Activated naive CD4-positive, alpha-beta T cell (primary cell): ENCODE results near the gene ASB8.
A peak's percentile ranks its signal among the peaks of the same experiment; 100 is the strongest.

ENCODE experiments used
- DNase-seq, 4 experiments: peaks; one replicate each; lab custom pipeline; 2025; lab: John Stamatoyannopoulos, UW

Gene ASB8, protein sequence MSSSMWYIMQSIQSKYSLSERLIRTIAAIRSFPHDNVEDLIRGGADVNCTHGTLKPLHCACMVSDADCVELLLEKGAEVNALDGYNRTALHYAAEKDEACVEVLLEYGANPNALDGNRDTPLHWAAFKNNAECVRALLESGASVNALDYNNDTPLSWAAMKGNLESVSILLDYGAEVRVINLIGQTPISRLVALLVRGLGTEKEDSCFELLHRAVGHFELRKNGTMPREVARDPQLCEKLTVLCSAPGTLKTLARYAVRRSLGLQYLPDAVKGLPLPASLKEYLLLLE

DNA sequence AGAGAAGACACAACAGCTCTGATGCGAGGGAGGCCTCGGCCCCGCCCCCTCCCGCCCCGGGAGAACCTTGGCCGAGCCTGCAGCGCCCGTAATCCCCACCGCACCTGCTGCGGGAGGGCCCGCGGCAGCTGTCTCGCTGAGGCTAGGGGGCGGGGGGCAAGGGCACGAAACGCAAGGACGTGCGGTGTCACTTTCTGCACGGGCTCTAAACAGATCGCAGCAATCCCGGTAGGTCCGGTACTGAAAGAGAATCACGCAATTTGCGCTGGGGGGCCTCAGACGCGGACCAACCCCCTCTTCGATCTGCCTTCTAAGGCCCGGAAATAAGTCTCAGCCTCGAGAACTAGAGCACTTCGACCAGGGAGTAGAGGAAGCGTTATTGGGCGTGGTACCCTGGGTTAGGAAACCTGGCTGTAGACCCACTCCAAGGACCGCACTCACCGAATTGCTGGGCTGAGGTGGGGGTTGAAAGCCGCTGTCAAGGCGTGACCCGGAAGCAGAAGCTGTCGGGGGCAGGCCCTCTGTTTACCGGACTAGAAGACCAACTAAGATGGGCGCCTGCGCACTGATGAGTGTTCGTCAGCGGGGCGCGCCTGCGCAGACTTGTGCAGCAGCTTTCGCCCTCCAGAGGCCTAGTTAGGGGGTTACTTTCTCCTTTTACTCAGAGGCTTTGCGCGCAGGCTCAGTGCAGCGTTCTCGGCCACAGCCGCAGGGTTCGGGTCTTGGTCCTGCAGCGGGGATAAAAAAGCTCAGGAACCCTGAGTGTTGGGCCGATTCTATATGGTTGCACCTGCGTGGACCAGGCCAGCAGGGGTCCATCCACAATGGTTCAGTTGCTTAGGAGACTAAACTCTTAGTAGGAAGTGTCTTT, at the start of gene ASB8:
Gene ASB8 (minus strand): TSS at position 498 of the 871 bp plus-strand sequence. CDS start 4,019 bp downstream, outside the sequence.
- DNase-seq: peak; percentile 97 to 98 (median 98)

DNA sequence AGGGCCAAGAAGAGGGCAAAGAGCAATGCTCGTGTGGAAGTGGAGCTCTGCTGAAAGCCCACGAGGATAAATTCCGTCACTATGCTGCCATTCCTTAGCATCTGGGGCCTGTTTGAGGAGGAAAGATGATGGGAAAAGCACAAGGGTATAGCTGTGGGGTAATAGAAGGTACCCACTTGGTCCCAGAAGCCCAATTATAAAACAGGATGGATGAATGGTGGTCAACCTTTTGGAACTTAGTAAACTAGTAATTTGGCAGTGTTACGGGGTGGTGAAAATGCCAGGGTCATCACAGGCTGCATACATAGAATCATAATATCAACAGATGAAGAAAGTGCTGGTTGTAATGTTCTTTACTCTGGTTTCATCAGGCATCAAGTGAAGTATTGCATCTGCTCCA, 45.9 kb upstream of the ASB8 start, which contains the start of gene OR10AD1:
Gene OR10AD1 (minus strand): TSS at position 101 of the 400 bp plus-strand sequence. CDS start 0 bp downstream, at position 101.
- DNase-seq: no peak

DNA sequence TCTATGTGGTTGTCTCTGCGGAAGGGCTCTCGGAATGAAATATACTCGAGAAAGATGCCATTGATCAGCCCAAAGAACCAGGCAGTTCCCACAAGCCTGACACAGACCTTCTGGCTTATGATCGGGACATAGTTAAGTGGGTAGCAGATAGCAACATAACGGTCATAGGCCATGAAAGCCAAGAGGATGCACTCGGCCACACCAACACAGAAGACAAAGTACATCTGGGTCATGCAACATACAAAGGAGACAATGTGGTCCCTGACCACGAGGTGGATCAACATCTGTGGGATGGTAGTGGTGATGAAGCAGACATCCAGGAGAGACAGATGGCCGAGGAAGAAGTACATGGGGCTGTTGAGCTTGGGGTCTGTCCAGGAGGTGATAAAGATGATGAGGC, 45.5 kb upstream of the ASB8 start:
- no peak for DNase-seq

DNA sequence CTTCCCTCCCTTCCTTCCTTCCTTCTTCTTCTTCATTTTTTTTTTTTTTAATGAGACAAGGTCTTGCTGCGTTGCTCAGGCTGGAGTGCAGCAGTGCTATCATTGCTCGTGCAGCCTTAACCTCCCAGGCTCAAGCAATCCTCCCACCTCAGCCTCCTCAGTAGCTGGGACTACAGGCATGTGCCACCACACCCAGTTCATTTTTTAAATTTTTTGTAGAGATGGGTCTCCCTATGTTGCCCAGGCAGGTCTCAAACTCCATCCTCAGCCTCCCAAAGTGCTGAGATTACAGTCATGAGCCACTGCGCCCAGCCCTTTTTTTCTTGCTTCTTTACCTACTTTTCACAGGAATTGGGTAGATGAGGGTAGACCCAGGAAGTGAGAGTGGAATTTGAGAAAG, 44.2 kb upstream of the ASB8 start:
- DNase-seq: no peak

DNA sequence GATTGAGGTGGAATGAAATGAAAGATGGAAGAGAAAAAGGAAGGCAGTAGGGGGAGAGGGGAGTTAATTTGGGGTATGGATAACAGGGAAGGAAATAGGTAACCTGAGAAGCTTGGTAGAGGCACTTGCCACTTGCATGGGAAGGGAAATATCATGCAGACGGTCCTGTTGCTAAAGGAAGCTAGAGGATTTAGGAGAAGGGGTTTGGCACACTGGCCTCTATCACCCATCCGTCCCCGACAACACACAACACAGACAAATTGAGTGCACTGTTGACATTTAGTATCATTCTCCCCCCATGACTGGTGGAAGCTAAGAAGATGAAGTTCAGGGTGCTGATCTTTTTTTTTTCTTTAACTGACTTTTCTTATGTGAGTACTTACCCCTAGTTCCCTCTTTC, 43.8 kb upstream of the ASB8 start:
- no peak for DNase-seq

DNA sequence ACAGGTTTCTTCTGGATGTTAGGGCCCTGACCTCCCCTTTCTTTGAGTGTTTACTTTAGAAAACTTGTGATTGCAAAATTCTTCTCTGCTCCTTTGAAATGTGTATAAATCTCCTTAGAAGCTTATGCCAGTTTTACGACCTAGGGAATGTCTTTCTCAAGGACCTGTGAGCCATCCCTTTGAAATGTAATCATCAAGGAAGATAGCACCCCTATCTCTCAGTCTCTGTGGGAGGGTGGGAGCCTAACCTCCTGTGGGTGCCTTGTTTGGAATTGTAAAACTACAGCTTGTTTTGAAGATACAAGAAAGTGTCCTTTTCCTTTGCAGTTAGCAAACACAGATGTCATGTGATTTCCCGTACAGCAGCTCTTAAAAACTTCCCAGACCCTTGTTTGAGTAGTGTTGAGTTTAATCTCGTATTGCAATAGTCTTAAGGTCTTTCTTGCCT, 42.5 kb upstream of the ASB8 start:
- DNase-seq: no peak

DNA sequence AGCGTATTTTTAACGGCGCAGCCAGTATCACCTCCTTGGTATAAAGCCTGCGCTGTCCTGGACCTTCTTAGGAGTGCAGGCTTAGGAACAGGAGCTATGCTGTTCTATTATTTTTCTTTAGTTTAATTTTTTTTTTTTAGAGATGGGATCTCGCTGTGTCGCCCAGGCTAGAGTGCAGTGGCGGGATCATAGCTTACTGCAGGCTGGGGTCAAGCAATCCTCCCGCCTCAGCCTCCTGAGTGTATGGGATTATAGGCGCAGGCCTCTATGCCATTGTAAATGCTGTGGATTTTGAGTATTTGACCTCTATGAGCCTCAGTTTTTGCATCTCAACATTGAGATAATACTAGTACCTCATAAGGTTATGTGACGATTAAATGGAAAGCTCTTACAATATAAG, 41.7 kb upstream of the ASB8 start:
- no peak for DNase-seq

DNA sequence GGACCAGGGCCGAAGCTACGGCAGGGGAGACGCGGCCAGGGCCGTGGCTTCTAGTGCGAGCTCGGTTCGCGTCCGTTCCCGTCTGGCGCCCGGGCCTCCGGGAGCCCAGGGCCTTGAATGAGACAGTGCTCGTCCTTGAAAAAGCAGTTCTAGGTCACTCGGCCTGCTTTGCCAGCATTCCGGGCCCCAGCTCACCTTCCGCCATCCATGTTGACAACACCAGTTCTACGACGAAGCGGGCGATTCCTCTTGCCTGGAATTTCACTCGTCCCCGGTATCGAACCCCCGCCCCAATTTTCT, 41.3 kb upstream of the ASB8 start:
- DNase-seq: peak in 1 of 4 experiments; percentile 47

DNA sequence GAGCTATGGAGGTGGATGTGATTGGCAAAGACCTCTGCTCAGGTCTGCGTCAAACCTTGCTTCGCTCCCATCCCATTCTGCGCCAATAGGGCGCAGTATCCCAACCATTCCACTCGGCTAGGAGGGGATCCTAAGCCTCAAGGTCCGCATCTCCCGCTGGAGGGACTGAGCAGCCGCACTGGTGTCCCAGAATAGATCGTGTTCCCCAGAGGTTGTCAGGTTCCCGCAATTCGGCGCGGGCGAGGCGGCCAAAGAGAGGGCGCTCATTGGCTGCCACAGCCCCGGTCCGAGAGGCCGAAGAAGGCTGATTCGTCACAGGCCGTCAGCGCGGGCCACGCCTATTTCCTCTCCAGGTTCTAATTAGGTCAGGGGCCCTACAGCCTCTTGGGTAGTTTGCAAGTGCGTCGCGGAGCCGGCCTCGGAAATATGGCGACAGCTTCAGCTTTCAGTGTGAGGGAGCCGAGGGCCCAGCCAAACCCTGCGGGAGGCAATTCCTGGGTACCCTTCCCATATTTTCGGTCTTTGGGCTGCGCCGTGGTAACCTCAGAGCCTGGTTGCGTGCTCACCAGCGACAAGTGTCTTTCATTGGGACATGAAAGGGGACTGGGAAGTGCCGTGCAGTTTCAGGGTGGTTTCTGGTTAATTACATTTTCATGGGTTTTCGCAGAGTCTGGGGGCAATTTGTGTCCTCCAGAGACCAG, 40.8 kb upstream of the ASB8 start:
- DNase-seq: peak; percentile 66 to 81 (median 74)

DNA sequence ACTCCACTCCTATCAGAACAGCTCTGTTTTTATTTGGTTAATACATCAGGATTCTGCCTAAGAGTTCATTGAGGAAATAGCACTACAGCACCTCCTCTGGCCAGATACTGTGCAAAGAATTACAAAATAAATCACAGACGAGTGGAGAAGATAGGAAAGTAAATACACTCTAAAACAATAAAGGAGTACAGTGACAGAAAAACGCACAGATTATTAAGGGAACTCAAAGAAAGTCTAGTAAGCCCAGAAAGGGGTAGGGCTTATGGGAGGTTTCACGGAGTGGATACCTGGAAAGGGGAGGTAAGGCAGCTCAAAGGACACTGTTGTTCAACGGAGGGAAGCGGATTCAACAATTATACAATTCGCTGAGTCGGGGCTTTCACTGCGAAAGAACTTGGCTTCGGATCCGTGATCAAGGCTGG, 40.2 kb upstream of the ASB8 start:
- no peak for DNase-seq

DNA sequence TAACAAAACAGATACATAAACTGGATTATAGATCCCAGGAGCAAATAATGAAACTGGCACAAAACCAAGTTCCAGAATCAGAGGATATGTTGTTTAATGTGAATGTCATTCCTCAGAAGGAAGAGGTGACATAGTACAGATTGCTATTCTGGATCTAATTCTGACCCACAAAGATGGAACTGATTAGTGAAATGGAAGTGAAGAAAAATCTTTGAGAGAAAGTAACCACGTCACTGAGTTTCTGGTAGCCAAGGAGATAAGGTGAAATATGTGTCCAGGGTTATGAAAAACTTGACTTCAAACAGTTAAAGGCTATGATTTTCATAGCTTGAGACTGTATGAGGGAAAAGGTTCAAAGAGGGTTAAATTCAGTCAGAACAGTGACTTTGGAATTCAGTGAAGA, 37.5 kb upstream of the ASB8 start:
- no peak for DNase-seq

DNA sequence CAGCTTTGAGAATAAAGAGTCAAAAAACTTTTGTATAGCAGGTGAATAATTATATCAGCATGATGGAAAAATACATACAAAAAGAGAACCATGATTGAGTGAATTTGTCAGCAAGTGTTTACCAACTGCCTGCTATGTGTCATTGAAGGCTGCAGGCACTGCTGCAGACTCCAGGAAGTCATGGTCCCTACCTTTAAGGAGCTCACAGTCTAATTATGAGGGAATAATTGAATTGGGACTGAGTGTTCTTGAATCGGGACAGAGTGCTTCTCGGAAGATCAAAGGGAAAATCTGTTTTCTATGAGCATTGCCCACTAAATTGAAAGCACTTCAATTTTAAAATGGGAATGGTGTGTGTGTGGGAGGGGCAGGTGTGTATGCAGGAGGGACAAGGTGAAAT, 36.3 kb upstream of the ASB8 start:
- no peak for DNase-seq

DNA sequence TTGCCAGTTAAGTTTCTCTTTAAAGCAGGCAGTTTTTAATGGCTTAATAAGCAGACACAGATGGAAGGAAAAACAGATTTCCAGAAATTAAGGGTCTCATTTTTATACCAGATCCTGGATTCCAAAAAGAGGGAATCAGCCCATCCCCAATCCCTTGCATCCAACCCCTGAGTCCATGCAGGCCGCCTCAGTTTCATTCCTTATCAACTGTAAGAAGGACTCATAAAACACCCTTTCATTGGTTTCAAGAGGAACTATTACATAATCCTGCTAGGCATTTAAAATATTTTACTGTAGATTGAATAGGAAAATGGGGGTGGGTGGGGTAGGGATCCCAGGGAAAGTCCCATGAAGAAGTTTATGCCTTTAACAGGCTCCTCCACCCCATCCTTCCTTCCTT, 35.5 kb upstream of the ASB8 start:
- no peak for DNase-seq

DNA sequence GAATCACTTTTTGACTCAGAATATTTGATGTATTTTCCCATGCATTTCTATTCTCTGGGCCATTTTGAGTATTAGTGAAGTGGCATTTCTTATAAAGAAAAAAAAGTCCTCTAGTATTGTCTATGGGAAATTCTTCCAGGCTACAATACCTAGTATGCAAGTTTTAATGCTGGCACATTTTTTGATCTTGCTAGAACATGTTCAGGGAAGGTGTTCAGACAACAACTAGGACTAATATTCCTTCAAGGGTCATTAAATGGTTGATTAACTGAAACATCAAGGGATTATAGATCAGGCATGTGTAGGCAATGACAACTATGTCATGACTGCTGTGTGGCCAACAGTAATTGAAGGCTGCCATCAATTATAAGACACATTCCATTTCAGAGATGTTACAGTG, 33.8 kb upstream of the ASB8 start:
- DNase-seq: no peak

DNA sequence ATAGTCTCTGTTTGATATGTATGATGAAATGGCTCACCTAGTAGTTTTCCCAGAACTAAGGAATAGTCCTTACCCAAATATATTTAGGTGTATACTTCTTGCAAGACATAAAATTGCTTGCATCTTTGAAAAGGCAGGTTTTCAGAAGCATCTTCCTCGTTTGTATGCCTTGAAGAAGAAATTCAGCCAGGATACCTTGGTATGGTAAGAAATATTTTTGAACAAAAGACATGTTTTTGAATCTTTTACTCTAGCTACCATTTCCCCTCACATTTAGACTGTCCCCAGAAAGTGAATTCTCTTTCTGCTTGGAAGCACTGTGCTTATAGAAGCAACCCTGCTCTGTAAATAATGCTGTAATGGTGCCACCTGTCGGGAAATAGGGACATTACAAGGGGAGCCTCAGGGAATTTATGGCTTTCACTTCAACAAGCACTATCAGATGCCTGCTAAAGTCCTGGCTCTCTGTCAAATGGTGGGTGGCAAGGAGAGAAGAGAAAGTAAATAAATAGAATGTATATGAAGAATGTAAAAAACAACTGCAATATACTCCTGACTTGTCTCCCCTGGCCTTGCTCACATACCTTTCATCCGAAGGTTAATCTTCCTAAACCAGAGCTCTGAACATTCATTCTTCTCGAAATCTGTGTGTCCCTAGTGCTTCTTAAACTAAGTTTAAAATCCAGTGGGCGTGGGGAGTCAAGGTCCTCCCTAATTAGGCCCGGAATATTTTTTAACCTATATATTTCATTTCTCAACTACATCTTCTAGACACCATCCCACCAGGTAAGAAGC, 32.2 kb upstream of the ASB8 start:
- DNase-seq: peak; percentile 18 to 44 (median 32)

DNA sequence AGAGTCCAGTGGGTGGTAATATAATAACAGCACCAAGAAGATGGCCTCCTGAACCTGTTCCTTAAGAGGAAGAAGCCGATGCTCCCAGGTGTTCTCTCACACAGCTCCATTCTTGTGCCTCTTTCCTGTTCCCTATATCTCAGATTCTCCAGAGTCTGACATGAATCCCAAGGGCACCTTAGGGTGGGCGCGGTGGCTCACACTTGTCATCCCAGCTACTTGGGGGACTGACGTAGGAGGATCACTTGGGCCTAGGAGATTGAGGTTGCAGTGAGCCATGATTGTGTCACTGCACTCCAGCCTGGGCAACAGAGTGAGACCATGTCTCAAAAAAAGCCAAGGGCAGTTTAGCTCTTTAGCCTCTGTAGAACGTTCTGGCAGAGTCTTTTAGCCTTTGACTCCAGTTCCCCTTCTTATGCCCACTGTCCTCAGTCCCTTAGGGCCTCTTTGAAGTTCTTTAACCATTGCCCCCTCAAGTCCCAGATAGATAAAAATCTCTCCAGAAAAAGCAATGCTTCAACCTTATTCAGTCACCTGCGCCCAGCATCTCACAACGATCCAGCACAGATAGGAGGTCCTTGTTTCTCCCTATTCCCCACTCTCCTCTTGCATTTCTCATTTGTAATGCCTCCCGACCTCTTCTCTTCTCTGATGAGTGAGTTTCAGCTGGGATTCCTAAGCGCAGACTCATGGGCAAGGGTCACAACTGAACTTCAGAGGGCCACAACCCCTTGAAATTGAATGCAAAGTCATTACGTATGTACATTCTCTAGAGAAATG, 30.8 kb upstream of the ASB8 start:
- DNase-seq: no peak

DNA sequence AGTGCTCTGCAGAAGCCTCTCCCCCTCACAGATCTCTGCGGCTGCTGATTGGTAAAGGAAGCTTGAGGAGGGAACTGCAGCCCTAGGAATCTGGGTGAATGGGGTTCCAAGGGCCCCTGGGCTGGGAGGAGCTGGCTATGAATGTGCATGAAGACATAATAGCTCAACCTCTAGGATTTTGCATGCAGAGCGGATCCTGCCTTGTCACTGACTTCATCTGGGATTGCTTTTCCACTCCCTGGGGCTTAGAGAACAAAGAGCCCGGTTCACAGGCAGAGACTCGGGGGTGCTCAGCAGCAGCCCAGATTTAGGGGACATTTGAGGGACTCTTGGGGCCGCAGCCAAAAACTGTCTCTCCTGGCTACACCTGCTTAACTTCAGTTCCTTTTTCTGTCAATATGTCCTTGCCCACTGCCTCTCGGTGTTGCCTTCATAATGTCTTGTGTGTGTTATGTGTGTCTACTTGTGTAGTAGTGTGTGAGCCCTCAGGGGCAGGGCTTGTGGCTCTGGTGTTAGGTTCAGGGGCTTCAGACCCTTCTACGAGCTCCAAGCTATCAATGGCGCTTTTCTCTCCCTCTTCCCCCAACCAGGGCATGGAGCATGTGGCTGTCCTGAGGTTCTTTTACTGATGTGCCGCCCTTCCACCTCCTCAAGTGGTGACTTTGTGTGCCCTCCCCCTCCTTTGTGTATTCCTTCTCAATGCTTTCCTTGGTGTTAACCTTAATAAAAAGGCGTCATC, 28.0 kb upstream of the ASB8 start:
- no peak for DNase-seq

DNA sequence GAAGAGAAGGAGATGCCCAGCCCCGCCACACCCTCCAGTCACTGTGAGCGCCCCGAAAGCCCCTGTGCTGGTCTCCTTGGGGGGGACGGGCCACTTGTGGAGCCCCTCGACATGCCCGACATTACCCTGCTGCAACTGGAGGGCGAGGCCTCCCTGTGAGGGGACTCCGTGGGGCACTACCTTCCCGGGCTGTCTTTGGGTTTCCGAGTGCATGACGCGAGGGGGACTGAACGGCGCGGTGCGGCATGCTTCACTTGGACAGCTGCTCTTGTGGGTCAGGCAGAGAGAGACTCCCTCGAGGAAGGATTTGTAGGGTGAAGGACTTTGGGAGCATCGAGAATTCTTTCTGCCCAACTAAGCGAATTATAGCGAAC, 27.2 kb upstream of the ASB8 start:
- no peak for DNase-seq

DNA sequence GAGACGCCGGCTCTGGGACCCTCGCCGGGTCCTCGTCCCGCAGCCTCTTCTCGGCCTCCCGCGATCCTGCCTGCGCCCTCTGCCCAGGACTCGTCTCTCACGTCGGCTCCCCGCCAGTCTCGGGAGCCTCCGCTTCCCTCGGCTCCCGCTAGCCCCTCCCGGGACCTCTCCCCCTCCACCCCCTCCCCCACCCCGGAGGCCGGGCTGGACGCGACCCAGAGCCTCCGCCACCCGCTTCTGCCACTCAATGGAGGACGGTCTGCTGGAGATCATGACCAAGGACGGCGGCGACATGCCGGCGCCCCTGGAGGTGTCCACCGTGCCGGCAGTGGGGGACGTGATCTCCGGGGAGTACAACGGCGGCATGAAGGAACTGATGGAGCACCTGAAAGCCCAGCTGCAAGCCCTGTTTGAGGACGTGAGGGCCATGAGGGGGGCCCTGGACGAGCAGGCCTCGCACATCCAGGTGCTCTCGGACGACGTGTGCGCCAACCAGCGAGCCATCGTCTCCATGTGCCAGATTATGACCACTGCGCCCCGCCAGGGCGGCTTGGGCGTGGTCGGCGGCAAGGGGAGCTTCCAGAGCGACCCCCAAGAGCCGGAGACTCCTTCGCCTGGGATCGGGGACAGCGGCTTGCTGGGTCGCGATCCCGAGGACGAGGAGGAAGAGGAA, 26.7 kb upstream of the ASB8 start:
- no peak for DNase-seq
